ENCODE results near the gene FLNB.

FLNB gene

DNA sequence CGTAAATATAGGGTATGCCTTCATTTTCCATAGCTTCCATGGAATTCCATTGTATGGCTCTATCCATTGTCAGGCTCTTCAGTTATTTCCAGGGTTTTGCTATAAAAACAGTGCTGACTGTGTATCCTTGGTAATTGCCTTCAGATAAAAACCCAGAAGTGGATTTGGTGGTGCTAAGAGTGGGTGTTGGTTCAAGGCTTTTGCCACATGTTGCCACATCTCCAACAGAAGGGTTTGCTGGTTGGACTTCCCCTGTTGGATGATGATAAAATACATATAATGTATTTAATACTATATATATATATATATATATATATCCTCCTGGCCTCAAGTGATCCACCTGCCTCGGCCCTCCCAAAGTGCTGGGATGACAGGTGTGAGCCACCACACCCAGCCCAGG, 97.8 kb downstream of the FLNB start:
- no peak overlapping the region for H3K4me3 ChIP-seq (ENCODE audit: low read depth, low read length)
- TF ChIP-seq, protein P1, sequence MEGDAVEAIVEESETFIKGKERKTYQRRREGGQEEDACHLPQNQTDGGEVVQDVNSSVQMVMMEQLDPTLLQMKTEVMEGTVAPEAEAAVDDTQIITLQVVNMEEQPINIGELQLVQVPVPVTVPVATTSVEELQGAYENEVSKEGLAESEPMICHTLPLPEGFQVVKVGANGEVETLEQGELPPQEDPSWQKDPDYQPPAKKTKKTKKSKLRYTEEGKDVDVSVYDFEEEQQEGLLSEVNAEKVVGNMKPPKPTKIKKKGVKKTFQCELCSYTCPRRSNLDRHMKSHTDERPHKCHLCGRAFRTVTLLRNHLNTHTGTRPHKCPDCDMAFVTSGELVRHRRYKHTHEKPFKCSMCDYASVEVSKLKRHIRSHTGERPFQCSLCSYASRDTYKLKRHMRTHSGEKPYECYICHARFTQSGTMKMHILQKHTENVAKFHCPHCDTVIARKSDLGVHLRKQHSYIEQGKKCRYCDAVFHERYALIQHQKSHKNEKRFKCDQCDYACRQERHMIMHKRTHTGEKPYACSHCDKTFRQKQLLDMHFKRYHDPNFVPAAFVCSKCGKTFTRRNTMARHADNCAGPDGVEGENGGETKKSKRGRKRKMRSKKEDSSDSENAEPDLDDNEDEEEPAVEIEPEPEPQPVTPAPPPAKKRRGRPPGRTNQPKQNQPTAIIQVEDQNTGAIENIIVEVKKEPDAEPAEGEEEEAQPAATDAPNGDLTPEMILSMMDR (IDR thresholded peaks at IDR 0.05; ENCODE audit: borderline replicate concordance, insufficient read depth, low read depth, low read length) = no peak

DNA sequence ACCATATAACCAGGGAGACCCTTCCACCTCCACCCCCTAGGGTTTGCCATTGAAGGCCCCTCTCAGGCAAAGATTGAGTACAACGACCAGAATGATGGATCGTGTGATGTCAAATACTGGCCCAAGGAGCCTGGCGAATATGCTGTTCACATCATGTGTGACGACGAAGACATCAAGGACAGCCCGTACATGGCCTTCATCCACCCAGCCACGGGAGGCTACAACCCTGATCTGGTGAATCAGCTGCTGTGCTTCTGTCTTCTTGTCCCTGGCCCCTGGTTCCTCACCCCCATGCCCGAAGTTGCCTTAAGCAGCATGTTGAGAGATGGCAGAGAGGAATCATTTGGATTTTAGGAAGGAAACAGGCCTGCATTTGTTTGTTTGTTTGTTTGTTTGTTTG, 98.4 kb downstream of the FLNB start:
- TF ChIP-seq, protein P1 (IDR thresholded peaks at IDR 0.05; ENCODE audit: borderline replicate concordance, insufficient read depth, low read depth, low read length) = no peak
- no peak overlapping the region for H3K4me3 ChIP-seq (ENCODE audit: low read depth, low read length)

GRCh38 chr3:58107597-58107996, 99.4 kb downstream of the FLNB start:
- no peak overlapping the region for H3K4me3 ChIP-seq (ENCODE audit: low read depth, low read length)
- TF ChIP-seq, protein P1 (IDR thresholded peaks at IDR 0.05; ENCODE audit: borderline replicate concordance, insufficient read depth, low read depth, low read length) = no peak

GRCh38 chr3:58109752-58110151, 101.5 kb downstream of the FLNB start:
- TF ChIP-seq, protein P1 (IDR thresholded peaks at IDR 0.05; ENCODE audit: borderline replicate concordance, insufficient read depth, low read depth, low read length) = no peak
- no peak overlapping the region for H3K4me3 ChIP-seq (ENCODE audit: low read depth, low read length)

DNA sequence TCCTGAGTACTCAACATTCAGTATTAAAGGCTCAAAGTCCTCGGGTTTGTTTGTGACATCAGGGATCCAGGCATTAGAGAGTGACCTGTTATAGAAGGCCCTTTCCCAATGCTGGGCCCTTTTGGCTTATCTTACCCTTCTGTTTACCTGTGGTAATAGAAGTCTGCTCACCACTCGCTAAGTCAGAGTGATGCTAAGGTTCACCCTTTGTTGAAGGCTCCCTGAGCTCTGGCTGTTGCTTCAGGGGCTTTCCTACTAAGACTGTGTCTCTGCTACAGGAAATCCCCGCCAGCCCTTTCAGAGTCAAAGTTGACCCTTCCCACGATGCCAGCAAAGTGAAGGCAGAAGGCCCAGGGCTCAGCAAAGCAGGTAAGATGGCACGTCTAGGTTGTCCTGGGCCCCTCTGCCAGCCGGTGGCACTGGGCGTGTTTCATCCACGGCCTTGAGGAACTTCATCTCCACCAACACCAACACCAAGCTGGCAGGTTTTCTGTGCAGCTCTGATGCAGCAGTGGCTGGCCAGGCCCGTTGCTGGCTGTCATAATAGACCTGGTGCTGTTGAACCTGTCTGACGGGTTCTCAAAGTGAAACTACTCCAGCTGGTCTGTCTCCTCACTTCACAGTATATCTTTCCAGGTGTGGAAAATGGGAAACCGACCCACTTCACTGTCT, 103.4 kb downstream of the FLNB start:
- TF ChIP-seq, protein P1 (IDR thresholded peaks at IDR 0.05; ENCODE audit: borderline replicate concordance, insufficient read depth, low read depth, low read length) = no peak
- H3K4me3 ChIP-seq (ENCODE audit: low read depth, low read length) = no peak overlapping the region

- TF ChIP-seq, protein P1 (IDR thresholded peaks at IDR 0.05; ENCODE audit: borderline replicate concordance, insufficient read depth, low read depth, low read length) = no peak
- no peak overlapping the region for H3K4me3 ChIP-seq (ENCODE audit: low read depth, low read length)
Observed at GRCh38 chr3:58112185-58112535, 103.9 kb downstream of the FLNB start.

DNA sequence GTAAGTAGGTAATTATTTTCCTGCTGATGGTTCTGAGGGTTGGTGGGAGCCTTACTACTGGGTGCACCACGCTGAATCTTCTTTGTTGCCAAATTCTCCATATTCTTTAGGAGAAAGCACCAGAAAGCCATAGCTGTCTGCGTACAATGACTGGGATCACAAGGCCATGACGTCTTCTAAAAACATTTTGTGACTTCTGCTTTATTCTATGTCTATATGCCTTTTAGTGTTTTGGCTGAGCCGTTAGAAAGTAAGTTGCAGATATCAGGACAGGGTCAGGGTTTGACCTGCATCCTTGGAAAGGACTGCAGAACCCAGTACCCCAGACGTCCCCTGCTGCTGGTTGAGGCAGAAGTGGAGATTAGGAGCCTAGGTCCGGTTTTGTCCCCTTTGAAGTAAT, 107.0 kb downstream of the FLNB start:
- TF ChIP-seq, protein P1 (IDR thresholded peaks at IDR 0.05; ENCODE audit: borderline replicate concordance, insufficient read depth, low read depth, low read length) = no peak
- no peak overlapping the region for H3K4me3 ChIP-seq (ENCODE audit: low read depth, low read length)
